Ovary (tissue), 9 donors: ENCODE data around the gene SH3BP4. TPM values are rescaled to one million over a fixed set of nuclear protein-coding genes. Genes with fewer than 3 reads are reported as not detected.

Experiments used
- DNase-seq, 5 donors: peaks; one replicate each; pipeline ENCODE4 v3.0.0-alpha.2; 2019 to 2020
- H3K27ac ChIP-seq, 2 donors: fragments of 200-600 bp; one replicate each; pipeline versions ENCODE4 v1.5.1 to v1.8.0; 2019 to 2022
- H3K27me3 ChIP-seq: fragments of 200-600 bp; one replicate; pipeline ENCODE4 v1.8.0; 2022
- H3K36me3 ChIP-seq: fragments of 200-600 bp; sonication (generic); one replicate; pipeline ENCODE4 v1.5.1; 2019
- H3K4me1 ChIP-seq: one replicate; pipeline ENCODE4 v1.8.1; 2013; ENCODE audit warnings: mild to moderate bottlenecking, moderate library complexity; ENCODE audit not compliant: insufficient read depth
- H3K4me3 ChIP-seq: fragments of 200-600 bp; sonication (generic); one replicate; pipeline ENCODE4 v1.5.1; 2017
- H3K9me3 ChIP-seq, 2 donors: fragments of 200-600 bp in 1 of 2; sonication (generic) in 1 of 2; one replicate each; pipeline versions ENCODE4 v1.5.1 to v1.8.1; 2013 to 2019; ENCODE audit warnings: mild to moderate bottlenecking in 1 of 2, moderate library complexity in 1 of 2
- EP300 ChIP-seq: sonication (generic); formaldehyde crosslinking; IDR thresholded peaks from one replicate; pipeline ENCODE4 v1.6.1; 2017; ENCODE audit warnings: antibody characterized with exemption
- POLR2A ChIP-seq: fragments of 450-650 bp; IDR thresholded peaks from one replicate; pipeline ENCODE4 v1.6.1; 2017; ENCODE audit warnings: antibody characterized with exemption, mild to moderate bottlenecking, moderate library complexity
- WGBS, 3 donors: extraction: QIAGEN DNeasy Blood & Tissue Kit in 1 of 3; methylation state at CpG; one replicate each; pipeline versions ENCODE4 v1.1.5 to v1.1.7; 2013 to 2017; 5-methylcytosine and 5-hydroxymethylcytosine counted together
- intact Hi-C, 4 donors: fragments of 100-400 bp; cut with DNase I; formaldehyde crosslinking; loops; one replicate each; pipeline versions ENCODE4 v1.11.0 to v1.15.1; 2022 to 2023
- polyA plus RNA-seq, 2 donors: library from polyadenylated mRNA; stranded (reverse); fragments of 200-250 nt in 1 of 2; fragments of 350-450 nt in 1 of 2; fragmentation: Illumina TruSeq in 1 of 2; extraction: RNeasy Lipid Tissue Mini Kit (QIAGEN cat#74804) in 1 of 2; gene quantifications; one replicate each; pipeline ENCODE4 v1.2.3, GENCODE V29; 2013 to 2014
- total RNA-seq, 7 donors: library from RNA; depleted of rRNA in 2 of 7; stranded (reverse); fragments of >200 nt in 2 of 7; fragmentation: NEBNext Ultra II Directional in 3 of 7; extraction: Animal tissue kit (Norgen Biotek cat#: 25700) in 3 of 7; gene quantifications; one replicate each; pipeline versions ENCODE4 v1.1.0 to v1.2.4, GENCODE V29; 2016 to 2023
- TF ChIP-seq, protein P1 (sequence below), 3 donors: fragments of 450-650 bp in 2 of 3; fragments of 200-600 bp in 1 of 3; IDR thresholded peaks; one replicate each; pipeline versions ENCODE4 v1.5.1 to v1.8.0; 2016 to 2022; ENCODE audit warnings: antibody characterized with exemption in 3 of 3, mild to moderate bottlenecking in 1 of 3
- donor health status: DM: no; HTN: no; CAD: no; lungs with moderate emphysema.
- donor health status: DM: no; HTN: no; CAD: no.
- donor health status: Bipolar disorder and iron deficiency.
- donor health status: DM: yes; HTN: yes; CAD: no.
- donor health status: DM: no; HTN: no; CAD: no.
- donor health status: DM: yes; HTN: yes; CAD: no.

The SH3BP4 gene
- total and polyA plus RNA-seq, 9 donors, result 20.3 to 44.9 (median 36.9) TPM

DNA sequence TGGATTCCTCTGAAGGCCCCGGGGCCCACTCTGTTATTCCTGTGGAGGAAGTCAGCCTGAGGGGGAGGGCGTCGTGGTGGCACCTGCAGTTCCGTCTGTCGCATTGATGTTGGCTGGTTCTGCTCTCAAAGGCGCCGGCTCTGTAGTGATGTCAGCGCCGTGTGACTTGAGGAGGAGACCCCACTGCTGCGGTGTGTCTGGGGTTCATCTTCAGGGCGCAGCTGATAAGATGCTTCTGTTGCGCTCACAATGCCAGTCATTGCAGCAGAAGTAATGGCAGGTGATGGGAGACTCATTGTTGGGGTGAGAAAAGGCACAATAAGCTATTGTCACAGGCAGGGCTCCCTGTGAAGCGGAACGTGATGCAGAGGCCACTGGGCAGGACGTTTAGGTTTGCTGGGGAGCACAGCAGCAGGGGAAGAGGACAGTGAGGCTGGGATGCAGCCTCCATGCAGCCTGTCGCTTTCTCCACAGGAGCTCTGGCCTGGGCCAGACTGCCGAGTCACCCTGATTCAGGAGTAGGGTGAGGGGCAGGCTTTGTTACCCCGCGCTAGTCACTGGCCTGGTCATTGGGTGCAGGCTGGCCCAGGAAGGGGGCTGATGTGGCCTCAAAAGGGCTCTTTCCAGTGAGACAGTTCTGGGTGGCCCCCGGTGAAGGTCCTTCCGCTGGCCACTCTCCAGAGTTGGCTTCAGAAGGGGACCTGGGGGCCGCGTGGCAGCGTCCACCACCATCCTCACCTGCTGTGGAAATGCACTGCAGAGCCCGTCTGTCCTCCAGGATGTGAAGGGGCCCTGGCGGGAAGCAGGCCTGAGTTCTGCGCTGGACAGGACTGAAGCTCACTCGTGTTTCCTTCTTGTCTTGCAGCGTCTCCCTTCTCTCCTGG, 42.9 kb downstream of the SH3BP4 start:
- Histone ChIP-seq H3K9me3 (no peaks in the 10 kb centered on the region), H3K27me3 (no peaks in the 10 kb centered on the region), H3K27ac (peak overlapping the region in 1 of 2 donors; percentile 71), H3K4me3 (no peak overlapping the region), H3K36me3 (no peaks in the 10 kb centered on the region), H3K4me1 (peaks cover 32% of the 10 kb centered on the region)
- DNase-seq, result no peak
- 92% methylated on average over 29 of the region's 29 CpGs for WGBS, 3 donors
- TF ChIP-seq POLR2A, result no peak
- TF ChIP-seq EP300, result no peak
- TF ChIP-seq, protein P1, sequence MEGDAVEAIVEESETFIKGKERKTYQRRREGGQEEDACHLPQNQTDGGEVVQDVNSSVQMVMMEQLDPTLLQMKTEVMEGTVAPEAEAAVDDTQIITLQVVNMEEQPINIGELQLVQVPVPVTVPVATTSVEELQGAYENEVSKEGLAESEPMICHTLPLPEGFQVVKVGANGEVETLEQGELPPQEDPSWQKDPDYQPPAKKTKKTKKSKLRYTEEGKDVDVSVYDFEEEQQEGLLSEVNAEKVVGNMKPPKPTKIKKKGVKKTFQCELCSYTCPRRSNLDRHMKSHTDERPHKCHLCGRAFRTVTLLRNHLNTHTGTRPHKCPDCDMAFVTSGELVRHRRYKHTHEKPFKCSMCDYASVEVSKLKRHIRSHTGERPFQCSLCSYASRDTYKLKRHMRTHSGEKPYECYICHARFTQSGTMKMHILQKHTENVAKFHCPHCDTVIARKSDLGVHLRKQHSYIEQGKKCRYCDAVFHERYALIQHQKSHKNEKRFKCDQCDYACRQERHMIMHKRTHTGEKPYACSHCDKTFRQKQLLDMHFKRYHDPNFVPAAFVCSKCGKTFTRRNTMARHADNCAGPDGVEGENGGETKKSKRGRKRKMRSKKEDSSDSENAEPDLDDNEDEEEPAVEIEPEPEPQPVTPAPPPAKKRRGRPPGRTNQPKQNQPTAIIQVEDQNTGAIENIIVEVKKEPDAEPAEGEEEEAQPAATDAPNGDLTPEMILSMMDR (IDR thresholded peaks at IDR 0.05), result no peak
- intact Hi-C loops, result loop anchor here in 1 of 4 donors (5.0 kb wide), 1 partner anchor 42 kb away; the partner anchor contains the start of gene SH3BP4

GRCh38 chr2:234995332-234996068, 43.7 kb downstream of the SH3BP4 start:
- Histone ChIP-seq H3K9me3 (no peaks in the 10 kb centered on the region), H3K4me1 (peaks cover 33% of the 10 kb centered on the region), H3K27me3 (no peaks in the 10 kb centered on the region), H3K27ac (peak overlapping the region; percentile 59 to 71), H3K4me3 (no peak overlapping the region), H3K36me3 (no peaks in the 10 kb centered on the region)
- 37 to 60% (median 41%) methylated on average over 24 of the region's 24 CpGs for WGBS, 3 donors
- intact Hi-C loops, result loop anchor here in 1 of 4 donors (5.0 kb wide), 1 partner anchor 43 kb away; the partner anchor contains the start of gene SH3BP4
- no peak for TF ChIP-seq EP300
- TF ChIP-seq, protein P1 (IDR thresholded peaks at IDR 0.05), result no peak
- no peak for TF ChIP-seq POLR2A
- peak in 4 of 5 donors; percentile 40 to 78 (median 55) for DNase-seq

DNA sequence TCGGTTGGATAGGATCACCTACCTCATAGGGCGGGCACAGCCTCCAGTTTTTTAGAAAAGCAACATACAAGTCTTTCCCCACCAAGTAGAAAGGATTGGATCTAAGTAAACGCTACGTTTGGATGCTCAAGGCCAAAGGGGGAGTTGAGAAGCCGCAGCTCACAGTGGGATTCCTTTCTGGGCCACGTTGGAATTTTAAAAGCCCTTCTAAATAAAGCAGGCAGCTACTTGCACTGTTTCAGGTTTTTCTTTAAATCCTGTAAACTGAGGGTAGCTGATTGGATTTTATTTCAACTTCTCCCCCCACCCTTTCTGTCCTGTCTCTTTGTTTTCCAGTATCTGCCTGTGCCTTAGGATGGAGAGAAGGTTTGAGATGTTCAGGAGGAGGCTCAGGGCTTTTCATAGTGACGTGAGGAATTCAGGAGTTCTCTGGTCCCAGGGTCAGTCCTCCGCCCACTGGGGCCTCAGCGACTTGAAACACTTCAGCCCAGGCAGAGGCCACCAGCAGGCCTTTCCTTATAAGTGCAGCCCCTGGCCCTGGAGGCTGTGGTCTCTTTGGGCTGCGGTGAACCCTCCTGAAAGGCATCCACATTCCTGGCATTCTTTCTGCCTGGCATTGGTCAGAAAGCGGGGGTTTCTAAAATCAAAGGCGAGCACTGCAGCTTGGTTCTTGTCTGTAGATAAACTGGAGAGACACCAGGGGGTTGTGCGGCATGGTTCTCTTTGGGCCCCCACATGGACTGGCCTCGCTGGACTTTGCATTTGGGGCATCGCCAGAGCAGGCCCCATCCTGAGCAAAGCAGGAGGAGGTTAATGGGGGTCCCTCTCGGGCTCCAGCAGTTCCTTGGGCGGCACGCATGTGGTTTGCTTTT, 44.5 kb downstream of the SH3BP4 start:
- TF ChIP-seq EP300 (no peak), POLR2A (no peak)
- TF ChIP-seq, protein P1 (IDR thresholded peaks at IDR 0.05), result no peak
- Histone ChIP-seq H3K4me1 (peaks cover 38% of the 10 kb centered on the region), H3K4me3 (no peak overlapping the region), H3K27me3 (no peaks in the 10 kb centered on the region), H3K9me3 (no peaks in the 10 kb centered on the region), H3K27ac (peak overlapping the region; percentile 48 to 71), H3K36me3 (no peaks in the 10 kb centered on the region)
- intact Hi-C loops, result loop anchor here in 1 of 4 donors (5.0 kb wide), 1 partner anchor 44 kb away; the partner anchor contains the start of gene SH3BP4
- 29 to 50% (median 33%) methylated on average over 18 of the region's 18 CpGs for WGBS, 3 donors
- no peak for DNase-seq

DNA sequence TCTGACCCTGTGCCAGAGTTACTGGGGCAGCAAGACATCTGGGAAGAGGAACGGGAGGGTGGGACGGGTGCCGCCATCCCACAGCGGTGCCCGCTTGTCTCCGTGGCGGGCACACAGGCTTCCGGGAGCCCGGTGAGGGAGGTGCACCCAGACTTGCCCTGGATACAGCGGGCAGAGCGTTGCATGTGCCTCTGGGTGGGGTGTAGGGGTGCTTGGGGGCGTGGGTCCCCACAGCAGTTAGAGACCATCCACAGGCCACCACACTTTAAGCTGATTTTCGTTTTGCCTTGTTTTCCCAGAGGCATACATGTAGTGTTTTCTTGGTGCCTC, 45.1 kb downstream of the SH3BP4 start:
- H3K4me1 ChIP-seq, result peaks cover 36% of the 10 kb centered on the region
- peak overlapping the region; percentile 48 to 71 for H3K27ac ChIP-seq
- TF ChIP-seq EP300 (no peak), POLR2A (no peak)
- TF ChIP-seq, protein P1 (IDR thresholded peaks at IDR 0.05), result no peak
- no peaks in the 10 kb centered on the region for H3K27me3 ChIP-seq
- no peak overlapping the region for H3K4me3 ChIP-seq
- DNase-seq, result no peak
- no peaks in the 10 kb centered on the region for H3K36me3 ChIP-seq
- H3K9me3 ChIP-seq, result no peaks in the 10 kb centered on the region
- 86 to 90% (median 89%) methylated on average over 13 of the region's 13 CpGs for WGBS, 3 donors
- intact Hi-C loops, result loop anchor here in 1 of 4 donors (5.0 kb wide), 1 partner anchor 45 kb away; the partner anchor contains the start of gene SH3BP4
